HG03039 (cell line): ENCODE results near the gene ZFP82.

ENCODE experiments used
- ATAC-seq: cut with Tn5 transposase; IDR thresholded peaks from one replicate; pipeline ENCODE4 v1.9.1; 2021; ENCODE audit warnings: mild to moderate bottlenecking, moderate library complexity; ENCODE audit not compliant: unreplicated experiment

Gene ZFP82

GRCh38 chr19:36418287-36419001, at the start of gene ZFP82:
Gene ZFP82 (minus strand): TSS chr19:36418644. CDS start chr19:36409789, 8,855 bp downstream.
- ATAC-seq, result peak; percentile 70

DNA sequence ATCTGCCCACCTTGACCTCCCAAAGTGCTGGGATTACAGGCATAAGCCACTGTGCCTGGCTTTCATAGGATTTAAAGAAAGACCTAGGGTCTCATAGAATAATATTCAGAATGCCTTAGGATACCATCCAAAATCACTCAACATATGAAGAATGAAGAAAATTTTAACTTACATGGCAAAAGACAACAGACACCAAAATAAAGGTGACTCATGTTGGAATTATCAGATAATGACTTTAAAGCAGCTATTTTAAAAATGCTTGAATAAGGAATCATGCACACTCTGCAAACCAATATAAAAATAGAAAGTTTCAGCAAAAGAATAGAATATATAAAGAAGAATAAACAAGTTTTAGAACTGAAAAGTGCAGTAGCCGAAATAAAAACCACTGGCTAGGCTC, 41.6 kb upstream of the ZFP82 start:
- ATAC-seq, result no peak

DNA sequence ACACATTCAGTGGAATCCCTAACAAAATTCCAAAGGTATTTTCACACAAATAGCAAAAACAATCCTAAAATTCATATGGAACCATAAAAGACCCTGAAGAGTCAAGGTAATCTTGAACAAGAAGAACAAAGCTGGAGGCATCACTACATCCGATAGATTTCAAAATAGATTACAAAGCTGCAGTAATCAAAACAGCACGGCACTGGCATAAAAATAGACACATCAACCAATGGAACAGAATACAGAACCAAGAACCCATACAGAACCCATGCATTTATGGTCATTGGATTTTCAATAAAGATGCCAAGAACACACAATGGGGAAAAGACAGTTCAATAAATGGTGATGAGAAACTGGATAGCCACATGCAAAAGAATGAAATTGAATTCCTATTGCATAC, 38.4 kb upstream of the ZFP82 start:
- no peak for ATAC-seq

DNA sequence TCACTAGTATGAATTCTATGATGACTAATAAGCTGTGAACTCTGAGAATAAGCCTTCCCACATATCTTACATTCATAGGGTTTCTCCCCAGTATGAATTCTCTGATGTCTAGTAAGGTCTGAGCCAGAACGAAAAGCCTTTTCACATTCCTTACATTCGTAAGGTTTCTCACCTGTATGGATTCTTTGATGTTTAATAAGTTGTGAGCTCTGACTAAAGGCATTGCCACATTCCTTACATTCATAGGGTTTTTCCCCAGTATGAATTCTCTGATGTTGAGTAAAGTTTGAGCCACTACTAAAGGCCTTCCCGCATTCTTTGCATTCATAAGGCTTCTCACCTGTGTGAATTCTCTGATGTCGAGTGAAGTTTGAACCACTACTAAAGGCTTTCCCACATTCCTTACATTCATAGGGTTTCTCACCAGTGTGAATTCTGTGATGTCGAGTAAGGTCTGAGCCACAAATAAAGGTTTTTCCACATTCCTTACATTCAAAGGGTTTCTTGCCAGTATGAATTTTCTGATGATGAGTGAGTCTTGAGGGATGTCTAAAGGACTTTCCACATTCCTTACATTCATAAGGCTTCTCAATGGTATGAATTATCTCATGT, 30.7 kb upstream of the ZFP82 start:
- no peak for ATAC-seq

DNA sequence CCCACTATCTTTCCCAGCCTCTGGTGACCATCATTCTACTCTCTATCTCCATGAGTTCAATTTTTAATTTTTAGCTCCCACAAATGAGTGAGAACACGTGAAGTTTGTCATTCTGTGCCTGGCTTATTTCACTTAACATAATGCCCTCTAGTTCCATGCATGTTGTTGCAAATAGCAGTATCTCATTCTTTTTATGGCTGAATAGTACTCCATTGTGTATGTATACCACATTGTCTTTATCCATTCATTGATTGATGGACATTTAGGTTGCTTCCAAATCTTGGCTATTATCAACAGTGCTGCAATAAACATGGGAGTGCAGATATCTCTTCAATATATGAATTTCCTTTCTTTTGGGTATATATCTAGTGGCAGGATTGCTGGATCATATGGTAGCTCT, 22.9 kb upstream of the ZFP82 start:
- no peak for ATAC-seq

GRCh38 chr19:36436531-36436930, 18.1 kb upstream of the ZFP82 start:
- no peak for ATAC-seq

DNA sequence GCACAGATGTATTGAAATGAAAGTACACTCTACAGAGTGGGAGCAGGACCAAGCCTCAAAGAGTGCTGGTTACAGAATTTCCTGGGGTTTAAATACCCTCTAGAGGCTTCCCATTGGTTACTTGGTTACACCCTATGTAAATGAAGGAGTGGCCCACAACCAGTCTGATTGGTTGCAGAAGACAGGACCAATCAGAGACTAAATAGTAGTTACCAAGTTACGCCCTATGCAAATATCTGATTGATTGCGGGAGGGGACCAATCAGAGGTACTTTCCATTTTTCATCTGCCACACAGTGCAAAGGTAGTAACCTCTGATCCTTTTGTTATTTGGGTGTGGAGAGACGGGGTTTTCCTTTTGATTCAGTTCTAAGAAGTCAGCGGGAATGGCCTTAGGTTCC, 5.5 kb upstream of the ZFP82 start:
- ATAC-seq, result no peak

GRCh38 chr19:36421749-36422481, 3.5 kb upstream of the ZFP82 start:
- ATAC-seq, result no peak

DNA sequence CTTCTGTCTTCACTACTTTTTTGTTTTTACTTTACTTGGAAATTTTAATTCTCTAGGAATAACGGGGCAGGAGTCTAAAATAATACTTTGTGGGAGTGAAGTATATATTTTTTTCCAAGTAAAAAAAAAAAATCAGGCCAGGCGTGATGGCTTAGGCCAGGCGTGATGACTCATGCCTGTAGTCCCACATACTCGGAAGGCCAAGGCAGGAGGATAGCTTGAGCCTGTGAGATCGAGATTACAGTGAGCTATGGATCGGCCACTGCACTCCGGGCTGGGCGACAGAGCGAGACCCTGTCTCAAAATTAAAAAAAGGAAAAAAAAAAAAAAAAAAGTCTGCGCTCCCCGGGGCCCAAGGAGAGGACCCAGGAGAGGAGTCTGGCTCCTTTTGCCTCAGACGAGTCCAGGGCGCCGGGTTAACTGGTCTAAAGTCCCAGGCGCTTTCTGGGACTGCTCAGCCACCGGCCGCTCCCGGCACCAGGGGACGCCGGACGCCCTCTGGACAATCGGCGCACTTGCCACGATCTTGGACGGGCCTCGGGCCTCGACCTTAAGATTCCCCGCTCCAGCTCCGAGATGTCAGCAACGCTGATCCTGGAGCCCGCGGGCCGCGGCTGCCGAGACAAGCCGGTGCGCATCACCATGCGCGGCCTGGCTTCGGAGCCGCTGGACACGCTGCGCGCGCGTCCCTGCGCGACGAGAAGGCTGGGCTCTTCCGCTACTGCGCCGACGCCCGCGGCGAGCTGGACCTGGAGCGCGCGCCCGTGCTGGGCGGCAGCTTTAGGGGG, 2.7 kb upstream of the ZFP82 start:
- ATAC-seq, result no peak

DNA sequence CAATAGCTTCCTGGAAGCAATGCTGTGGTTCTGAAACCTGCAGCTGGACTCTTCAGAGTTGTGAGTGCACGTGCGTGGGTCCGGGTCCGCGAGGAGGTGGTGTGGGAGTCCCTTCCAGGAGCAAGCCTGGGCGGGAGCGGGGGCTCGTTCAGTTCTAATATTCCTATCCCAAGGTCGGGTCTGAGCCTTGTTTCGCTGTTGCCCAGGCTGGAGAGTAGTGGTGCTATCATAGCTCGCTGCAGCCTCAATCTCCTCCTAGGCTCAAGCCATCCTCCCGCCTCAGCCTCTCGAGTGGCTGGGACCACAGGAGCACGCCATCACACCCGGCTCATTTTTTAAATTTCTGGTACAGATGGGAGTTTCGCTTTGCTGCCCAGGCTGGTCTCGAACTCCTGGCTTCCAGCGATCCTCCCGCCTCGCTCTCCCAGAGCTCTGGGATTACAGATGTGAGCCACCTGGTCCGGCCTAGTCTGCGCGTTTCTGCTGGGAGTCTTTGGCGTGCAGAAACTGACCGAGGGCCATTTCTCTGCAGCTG, 625 bp downstream of the ZFP82 start:
- ATAC-seq, result no peak

GRCh38 chr19:36409841-36410240, 8.6 kb downstream of the ZFP82 start:
- ATAC-seq, result no peak

DNA sequence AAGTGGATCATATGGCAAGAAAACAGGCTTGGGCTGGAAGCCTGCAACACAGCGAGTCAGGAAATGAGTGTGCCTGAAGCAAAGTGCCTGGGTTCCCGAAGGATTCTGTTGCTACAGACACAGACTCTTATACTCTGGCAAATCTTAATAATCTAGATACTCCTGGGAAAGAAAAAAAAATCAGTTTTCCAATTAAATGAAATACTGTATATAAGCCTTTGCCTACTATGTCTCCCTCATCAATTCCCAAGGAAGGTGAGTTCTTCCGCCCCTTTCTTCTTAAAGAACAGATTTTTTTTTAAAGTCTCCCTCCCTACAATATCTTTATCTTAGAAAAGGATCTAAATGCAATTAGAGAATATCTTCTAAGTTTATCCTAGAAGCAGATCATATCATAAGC, 10.3 kb downstream of the ZFP82 start:
- ATAC-seq, result no peak

DNA sequence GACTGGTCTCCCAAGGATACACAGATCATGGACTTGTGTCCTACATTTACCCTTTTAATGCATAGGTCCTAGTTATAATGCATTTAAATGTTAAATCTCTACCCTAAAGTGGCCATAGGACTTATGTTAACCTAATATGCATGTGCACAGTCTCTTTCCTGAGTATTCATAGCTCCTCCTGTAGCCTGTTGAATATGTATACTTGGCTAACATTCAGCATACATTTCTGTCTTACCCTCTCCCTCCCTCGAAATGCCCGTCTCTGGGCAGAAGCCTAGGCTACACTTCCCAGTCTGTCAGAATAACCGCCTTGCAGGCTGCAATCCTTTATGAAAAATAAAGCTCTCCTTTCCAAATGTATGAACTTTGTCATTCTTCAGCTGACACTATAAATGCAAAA, 13.9 kb downstream of the ZFP82 start:
- no peak for ATAC-seq

DNA sequence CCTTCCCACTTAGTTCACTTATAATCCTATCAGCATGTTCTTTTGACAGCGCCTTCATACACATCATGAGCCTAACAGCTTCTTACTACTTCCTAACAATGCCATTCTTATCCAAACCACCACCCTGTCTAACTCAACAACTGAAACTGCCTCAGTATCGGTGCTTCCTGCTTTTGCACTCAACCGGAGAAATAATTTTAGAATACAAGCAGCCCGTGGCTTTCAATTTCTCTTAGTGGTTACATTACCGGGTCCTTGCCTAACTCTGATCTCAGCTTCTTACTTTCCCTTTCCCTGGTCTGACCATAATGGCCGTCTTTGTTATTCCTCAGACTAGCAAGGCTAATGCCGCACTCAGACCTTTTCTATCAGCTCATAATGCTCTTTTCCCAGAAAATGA, 17.0 kb downstream of the ZFP82 start:
- ATAC-seq, result no peak

- ATAC-seq, result no peak
These were observed 19.9 kb downstream of the ZFP82 start for GRCh38 chr19:36398571-36398970.

DNA sequence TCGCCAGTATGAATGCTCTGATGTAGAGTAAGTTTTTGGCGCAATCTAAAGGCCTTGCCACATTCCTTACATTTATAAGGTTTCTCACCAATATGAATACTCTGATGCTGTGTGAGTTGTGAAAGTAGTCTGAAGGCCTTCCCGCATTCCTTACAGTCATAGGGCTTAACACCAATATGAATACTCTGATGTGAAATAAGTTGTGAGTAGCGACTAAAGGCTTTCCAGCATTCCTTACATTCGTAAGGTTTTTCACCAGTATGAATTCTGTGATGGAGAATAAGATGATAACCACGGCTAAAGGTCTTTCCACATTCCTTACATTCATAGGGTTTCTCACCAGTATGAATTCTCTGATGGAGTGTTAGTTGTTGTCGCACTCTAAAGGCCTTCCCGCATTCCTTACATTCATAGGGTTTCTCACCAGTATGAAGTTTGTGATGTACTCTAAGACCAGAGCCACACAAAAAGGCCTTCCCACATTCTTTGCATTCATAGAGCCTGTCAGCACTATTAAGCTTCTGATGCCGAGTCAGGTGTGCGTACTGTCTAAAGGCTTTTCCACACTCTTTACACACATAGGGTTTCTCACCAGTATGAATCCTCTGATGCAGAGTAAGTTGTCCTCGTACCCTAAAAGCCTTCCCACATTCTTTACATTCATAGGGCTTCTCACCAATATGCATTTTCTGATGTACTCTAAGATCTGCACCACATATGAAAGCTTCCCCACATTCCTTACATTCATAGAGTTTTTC, 25.3 kb downstream of the ZFP82 start:
- ATAC-seq, result no peak

DNA sequence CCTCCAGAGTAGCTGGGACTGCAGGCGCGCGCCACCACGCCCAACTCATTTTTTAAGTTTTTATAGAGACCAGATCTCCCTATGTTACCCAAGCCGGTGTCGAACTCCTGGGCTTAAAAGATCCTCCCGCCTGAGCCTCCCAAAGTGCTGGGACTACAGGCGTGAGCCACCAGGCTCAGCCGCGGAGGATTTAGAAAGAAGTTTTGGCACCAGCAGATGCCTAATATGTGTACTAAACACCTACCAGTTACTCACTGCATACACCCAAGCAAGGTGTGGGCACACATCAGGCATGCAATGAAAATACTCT, 39.0 kb downstream of the ZFP82 start:
- no peak for ATAC-seq

DNA sequence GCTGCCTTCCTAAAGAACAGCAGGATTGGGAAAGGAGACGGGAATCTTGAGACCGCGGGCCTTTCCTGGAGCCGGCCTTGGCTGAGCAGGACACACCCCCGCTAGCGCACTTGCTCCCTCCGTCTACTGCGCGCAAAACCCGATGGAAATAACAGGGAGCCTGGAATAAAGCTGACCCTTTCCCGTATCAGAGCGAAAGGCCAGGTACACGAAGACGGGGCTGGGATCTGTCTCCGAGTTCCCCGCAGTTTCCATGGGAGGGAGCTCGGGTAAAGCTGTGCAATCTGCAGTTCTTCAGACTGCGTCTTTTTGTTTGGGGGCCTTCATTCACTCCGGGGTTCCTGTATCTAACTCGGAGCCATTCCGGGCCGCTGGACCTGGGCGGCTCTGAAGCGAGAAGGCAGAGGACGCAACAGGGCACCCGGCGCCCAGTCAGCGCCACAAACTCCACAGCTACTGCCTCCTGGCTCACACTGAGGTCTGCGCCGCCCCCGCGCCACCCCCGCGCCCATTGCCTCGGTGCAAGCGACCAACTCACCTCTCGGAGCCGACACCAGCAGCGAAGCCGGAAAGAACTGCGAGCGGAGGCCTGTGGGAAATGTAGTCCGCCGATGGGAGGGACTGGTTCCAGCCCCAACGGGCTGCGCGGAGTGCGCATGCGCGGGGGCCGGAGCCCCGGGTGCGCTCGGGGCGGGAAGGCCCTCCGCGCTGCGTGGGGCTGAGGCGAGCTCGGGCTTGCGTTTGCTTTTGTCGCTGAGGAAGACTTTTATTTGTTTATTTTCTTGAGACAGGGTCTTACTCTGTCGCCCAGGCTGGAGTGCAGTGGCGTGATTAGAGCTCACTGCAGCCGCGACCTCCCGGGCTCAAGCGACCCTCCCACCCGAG, 39.6 kb downstream of the ZFP82 start, which contains the start of gene ZFP14:
ZFP14 (minus strand) TSS at position 577 of the 885 bp plus-strand sequence. CDS start 11,309 bp downstream, outside the sequence.
- peak; percentile 93 for ATAC-seq

GRCh38 chr19:36377541-36378178, 40.8 kb downstream of the ZFP82 start:
- no peak for ATAC-seq
